Kidney (tissue), 14 donors: Measurements from ENCODE around the gene MYBBP1A. TPM values are rescaled to one million over a fixed set of nuclear protein-coding genes. Genes with fewer than 3 reads are reported as not detected.
A peak's percentile ranks its signal among the peaks of the same experiment; 100 is the strongest.

ENCODE experiments used
- DNase-seq, 5 donors: peaks; one replicate each; pipeline ENCODE4 v3.0.0-alpha.2; 2013 to 2020
- FAIRE-seq: peaks from 2 replicates; lab custom pipeline; 2012; peaks lifted over from hg19 to GRCh38; lab: Jason Lieb, UNC
- H3K27ac ChIP-seq, 2 donors: one replicate each; pipeline ENCODE4 v1.7.0; 2013; ENCODE audit warnings: low read depth in 2 of 2, low read length in 2 of 2, inconsistent platforms in 1 of 2
- H3K27me3 ChIP-seq: one replicate; pipeline ENCODE4 v1.7.1; 2013; ENCODE audit warnings: low read length, inconsistent platforms; ENCODE audit not compliant: control insufficient read depth, insufficient read depth
- H3K36me3 ChIP-seq, 3 donors: one replicate each; pipeline versions ENCODE4 v1.7.0 to v1.7.1; 2013; ENCODE audit warnings: low read length in 3 of 3, control low read depth in 1 of 3, inconsistent platforms in 1 of 3; ENCODE audit not compliant: insufficient read depth in 3 of 3, control insufficient read depth in 2 of 3
- H3K4me1 ChIP-seq, 3 donors: one replicate each; pipeline versions ENCODE4 v1.7.0 to v1.7.1; 2013; ENCODE audit warnings: low read length in 3 of 3, inconsistent platforms in 1 of 3, low read depth in 1 of 3; ENCODE audit not compliant: control insufficient read depth in 2 of 3, insufficient read depth in 2 of 3
- H3K4me3 ChIP-seq, 3 donors: one replicate each; pipeline versions ENCODE4 v1.7.0 to v1.8.1; 2013; ENCODE audit warnings: low read length in 3 of 3, control low read depth in 1 of 3, inconsistent platforms in 1 of 3
- H3K9ac ChIP-seq, 3 donors: one replicate each; pipeline versions ENCODE4 v1.7.0 to v1.7.1; 2013; ENCODE audit warnings: low read length in 3 of 3, control low read depth in 1 of 3, inconsistent platforms in 1 of 3
- H3K9me3 ChIP-seq, 3 donors: one replicate each; pipeline versions ENCODE4 v1.7.0 to v1.7.1; 2013; ENCODE audit warnings: low read length in 3 of 3, control low read depth in 1 of 3, inconsistent platforms in 1 of 3; ENCODE audit not compliant: control insufficient read depth in 2 of 3, insufficient read depth in 1 of 3
- intact Hi-C: fragments of 100-400 bp; cut with DNase I; formaldehyde crosslinking; loops from one replicate; pipeline ENCODE4 v1.11.1; 2022
- polyA plus RNA-seq: library from polyadenylated mRNA; stranded (reverse); fragments of 350-450 nt; fragmentation: Illumina TruSeq; extraction: RNeasy Lipid Tissue Mini Kit (QIAGEN cat#74804); gene quantifications from one replicate; pipeline ENCODE4 v1.2.3, GENCODE V29; 2014; ENCODE audit warnings: low read depth, low replicate concordance; ENCODE audit not compliant: insufficient read depth
- total RNA-seq: library from RNA; stranded (reverse); fragmentation: NEBNext Ultra II Directional; extraction: Animal tissue kit (Norgen Biotek cat#: 25700); gene quantifications from one replicate; pipeline ENCODE4 v1.2.1, GENCODE V29; 2021
- TF ChIP-seq, protein P1 (sequence below): IDR thresholded peaks from 3 replicates; pipeline ENCODE4 v1.5.1; 2012; ENCODE audit warnings: mild to moderate bottlenecking, moderate library complexity, borderline replicate concordance; ENCODE audit not compliant: insufficient read depth; ENCODE audit errors: extremely low read depth
- donor health status: control.
- donor health status: control.
- donor health status: control.
- donor health status: control.
- donor health status: control.
- donor health status: DM: yes; HTN: yes; CAD: no.
- donor health status: Normal renal cell carcinoma (clear cell type).

Gene MYBBP1A
- total and polyA plus RNA-seq, 2 donors from 2014 or later: 11.9 to 51.6 TPM

DNA sequence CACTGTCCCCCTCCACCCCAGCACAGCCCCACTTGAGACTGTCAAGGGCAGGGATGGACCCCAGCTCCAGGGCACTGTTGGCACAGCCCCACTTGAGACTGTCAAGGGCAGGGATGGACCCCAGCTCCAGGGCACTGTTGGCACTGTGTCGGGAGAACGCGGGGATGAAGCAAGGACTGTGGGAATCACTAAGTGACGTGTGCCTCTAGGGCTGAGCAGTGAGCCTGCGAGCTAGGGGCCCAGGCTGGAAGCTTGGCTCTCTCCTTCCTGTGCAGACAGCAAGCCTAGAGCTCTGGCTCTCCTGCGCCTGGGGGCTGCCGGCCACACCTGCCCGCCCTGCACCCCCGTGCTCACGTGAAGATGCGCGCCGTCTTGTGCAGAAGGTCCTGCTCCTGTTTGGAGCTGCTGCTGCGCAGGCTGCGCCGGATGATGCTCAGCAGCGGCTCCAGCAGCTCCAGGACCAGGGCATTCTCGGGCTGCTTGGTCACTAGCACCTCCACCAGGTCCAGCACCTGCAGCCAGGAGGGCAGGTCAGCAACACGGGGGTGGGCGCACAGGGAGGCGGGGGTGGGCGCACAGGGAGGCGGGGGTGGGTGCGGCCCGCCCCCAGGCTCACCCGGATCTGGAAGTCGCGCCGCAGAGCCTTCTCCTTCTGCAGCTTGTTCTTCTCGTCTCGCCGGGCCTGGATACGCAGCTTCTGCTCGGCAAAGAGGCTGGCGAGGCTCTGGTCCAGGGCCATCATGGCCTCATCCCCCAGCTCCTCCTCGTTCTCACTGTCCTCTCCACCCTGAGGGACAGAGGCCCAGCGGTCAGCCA, 10.8 kb downstream of the MYBBP1A start:
- DNase-seq (peak in 1 of 5 donors; percentile 70), FAIRE-seq (no peak)
- Histone ChIP-seq H3K27me3 (no peaks in the 10 kb centered on the region), H3K9ac (no peak overlapping the region), H3K36me3 (peaks cover 0 to 14% (median 10%) of the 10 kb centered on the region in 3 donors), H3K27ac (no peak overlapping the region), H3K9me3 (no peaks in the 10 kb centered on the region), H3K4me3 (no peak overlapping the region), H3K4me1 (peaks cover 0 to 5% (median 4%) of the 10 kb centered on the region in 3 donors)
- TF ChIP-seq, protein P1, sequence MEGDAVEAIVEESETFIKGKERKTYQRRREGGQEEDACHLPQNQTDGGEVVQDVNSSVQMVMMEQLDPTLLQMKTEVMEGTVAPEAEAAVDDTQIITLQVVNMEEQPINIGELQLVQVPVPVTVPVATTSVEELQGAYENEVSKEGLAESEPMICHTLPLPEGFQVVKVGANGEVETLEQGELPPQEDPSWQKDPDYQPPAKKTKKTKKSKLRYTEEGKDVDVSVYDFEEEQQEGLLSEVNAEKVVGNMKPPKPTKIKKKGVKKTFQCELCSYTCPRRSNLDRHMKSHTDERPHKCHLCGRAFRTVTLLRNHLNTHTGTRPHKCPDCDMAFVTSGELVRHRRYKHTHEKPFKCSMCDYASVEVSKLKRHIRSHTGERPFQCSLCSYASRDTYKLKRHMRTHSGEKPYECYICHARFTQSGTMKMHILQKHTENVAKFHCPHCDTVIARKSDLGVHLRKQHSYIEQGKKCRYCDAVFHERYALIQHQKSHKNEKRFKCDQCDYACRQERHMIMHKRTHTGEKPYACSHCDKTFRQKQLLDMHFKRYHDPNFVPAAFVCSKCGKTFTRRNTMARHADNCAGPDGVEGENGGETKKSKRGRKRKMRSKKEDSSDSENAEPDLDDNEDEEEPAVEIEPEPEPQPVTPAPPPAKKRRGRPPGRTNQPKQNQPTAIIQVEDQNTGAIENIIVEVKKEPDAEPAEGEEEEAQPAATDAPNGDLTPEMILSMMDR: no peak
- intact Hi-C loops: no loop called here

DNA sequence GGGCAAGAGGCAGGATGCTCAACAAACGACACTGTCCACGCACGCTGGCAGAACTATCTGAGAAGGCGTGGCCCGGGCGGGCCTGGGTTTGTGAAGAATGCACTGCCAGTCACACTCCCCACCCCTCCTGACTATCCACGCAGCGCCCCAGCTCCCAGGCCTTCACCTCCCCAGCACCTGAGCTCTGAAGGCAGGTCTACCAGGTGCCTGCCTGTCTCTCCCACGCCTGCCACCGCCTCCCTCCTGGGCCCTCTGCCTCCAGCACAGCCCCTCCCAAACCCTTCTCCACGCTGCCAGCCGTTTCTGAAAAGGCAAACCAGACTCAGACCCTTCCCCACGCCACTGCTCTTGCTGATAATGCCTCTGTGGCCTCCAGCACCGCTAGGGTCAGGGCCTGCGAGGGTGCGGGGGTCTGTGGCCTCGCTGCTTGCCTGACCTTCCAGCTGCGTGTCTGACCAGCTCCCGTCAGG, 11.6 kb downstream of the MYBBP1A start:
- Histone ChIP-seq H3K4me3 (no peak overlapping the region), H3K27me3 (no peaks in the 10 kb centered on the region), H3K4me1 (peaks cover 0 to 5% (median 4%) of the 10 kb centered on the region in 3 donors), H3K36me3 (peaks cover 0 to 10% (median 10%) of the 10 kb centered on the region in 3 donors), H3K27ac (no peak overlapping the region), H3K9me3 (no peaks in the 10 kb centered on the region), H3K9ac (no peak overlapping the region)
- DNase-seq (peak in 1 of 5 donors; percentile 75), FAIRE-seq (no peak)
- intact Hi-C loops: no loop called here
- TF ChIP-seq, protein P1: no peak

GRCh38 chr17:4542726-4543191, 12.4 kb downstream of the MYBBP1A start:
- intact Hi-C loops: no loop called here
- no peak overlapping the region for H3K27ac ChIP-seq
- FAIRE-seq: no peak
- H3K9me3 ChIP-seq: no peaks in the 10 kb centered on the region
- no peak for DNase-seq
- peaks cover 0 to 5% (median 4%) of the 10 kb centered on the region in 3 donors for H3K4me1 ChIP-seq
- TF ChIP-seq, protein P1: no peak
- no peaks in the 10 kb centered on the region for H3K27me3 ChIP-seq
- no peak overlapping the region for H3K4me3 ChIP-seq
- H3K36me3 ChIP-seq: peaks cover 0 to 10% (median 8%) of the 10 kb centered on the region in 3 donors
- no peak overlapping the region for H3K9ac ChIP-seq
